CD4-positive, alpha-beta memory T cell (primary cell): ENCODE data around the gene DEGS1. TPM values are rescaled to one million over a fixed set of nuclear protein-coding genes. Genes with fewer than 3 reads are reported as not detected.

Experiments used
- CTCF ChIA-PET: fragments of 350-600 bp; sonication (Branson Sonifier 250); formaldehyde crosslinking; loops from one replicate; lab custom pipeline; 2021; ENCODE audit warnings: inconsistent platforms; ENCODE audit not compliant: partially characterized antibody; lab: Charles Lee
- POLR2A ChIA-PET: fragments of 350-600 bp; sonication (Branson Sonifier 250); formaldehyde crosslinking; loops from one replicate; lab custom pipeline; 2021; ENCODE audit not compliant: partially characterized antibody; lab: Charles Lee
- DNase-seq, 5 donors: peaks; one replicate each; pipeline versions ENCODE4 v3.0.0 to v3.0.0-alpha.2; 2020 to 2022; ENCODE audit warnings: mixed read lengths in 1 of 5
- H3K27ac ChIP-seq: one replicate; pipeline ENCODE4 v1.7.0; 2013; ENCODE audit warnings: low read depth, low read length
- H3K27me3 ChIP-seq: 2 replicates; pipeline ENCODE4 v1.7.0; 2013; ENCODE audit warnings: mild to moderate bottlenecking, low read length, moderate library complexity; ENCODE audit not compliant: insufficient read depth
- H3K36me3 ChIP-seq: 2 replicates; pipeline ENCODE4 v1.7.0; 2013; ENCODE audit warnings: mild to moderate bottlenecking, low read length, moderate library complexity; ENCODE audit not compliant: insufficient read depth
- H3K4me1 ChIP-seq: 2 replicates; pipeline ENCODE4 v1.7.0; 2013; ENCODE audit warnings: mild to moderate bottlenecking, low read length, moderate library complexity; ENCODE audit not compliant: insufficient read depth
- H3K4me3 ChIP-seq, 2 donors: one replicate each; pipeline ENCODE4 v1.7.0; 2013; ENCODE audit warnings: low read length in 2 of 2, mild to moderate bottlenecking in 1 of 2
- H3K9me3 ChIP-seq, 2 donors: one replicate each; pipeline ENCODE4 v1.7.0; 2013; ENCODE audit warnings: low read length in 2 of 2, control low read depth in 1 of 2; ENCODE audit not compliant: control insufficient read depth in 1 of 2
- H3K27ac Mint-ChIP-seq, 7 donors: one replicate each; pipeline ENCODE4 v1.8.0; 2020 to 2021; ENCODE audit warnings: mixed read lengths in 7 of 7, mild to moderate bottlenecking in 6 of 7, inconsistent platforms in 3 of 7, moderate library complexity in 3 of 7
- H3K27me3 Mint-ChIP-seq, 2 donors: one replicate each; pipeline ENCODE4 v1.8.0; 2020 to 2021; ENCODE audit warnings: mixed read lengths in 2 of 2
- H3K36me3 Mint-ChIP-seq, 2 donors: one replicate each; pipeline ENCODE4 v1.8.0; 2020 to 2021; ENCODE audit warnings: mixed read lengths in 2 of 2, inconsistent platforms in 1 of 2, mild to moderate bottlenecking in 1 of 2
- H3K4me1 Mint-ChIP-seq, 4 donors: one replicate each; pipeline ENCODE4 v1.8.0; 2020 to 2021; ENCODE audit warnings: mixed read lengths in 4 of 4, mild to moderate bottlenecking in 1 of 4
- H3K4me3 Mint-ChIP-seq, 8 donors: one replicate each; pipeline ENCODE4 v1.8.0; 2020 to 2021; ENCODE audit warnings: mixed read lengths in 8 of 8, mild to moderate bottlenecking in 7 of 8, moderate library complexity in 6 of 8, inconsistent platforms in 3 of 8
- H3K9me3 Mint-ChIP-seq, 8 donors: one replicate each; pipeline ENCODE4 v1.8.0; 2020 to 2021; ENCODE audit warnings: mixed read lengths in 8 of 8, mild to moderate bottlenecking in 5 of 8, inconsistent platforms in 3 of 8, moderate library complexity in 1 of 8
- intact Hi-C: fragments of 100-400 bp; cut with micrococcal nuclease; formaldehyde crosslinking; loops from one replicate; pipeline ENCODE4 v1.15.1; 2023
- polyA plus RNA-seq, 2 donors: library from polyadenylated mRNA; unstranded; fragments of 300-500 nt; fragmentation: Illumina TruSeq; gene quantifications; one replicate each; pipeline ENCODE4 v1.2.3, GENCODE V29; 2021
- total RNA-seq, 2 experiments: library from RNA; stranded (reverse); gene quantifications; one replicate each; pipeline ENCODE4 v1.2.3, GENCODE V29; 2021

The DEGS1 gene
- total and polyA plus RNA-seq, 4 experiments from 2014 or later: 58.5 to 137 (median 96.6) TPM

GRCh38 chr1:224185208-224185607, 2.2 kb downstream of the DEGS1 start:
- H3K36me3 ChIP-seq: peaks cover 9% of the 10 kb centered on the region
- peaks cover 14 to 42% of the 10 kb centered on the region in 2 donors for H3K36me3 Mint-ChIP-seq
- H3K27ac ChIP-seq: no peak overlapping the region
- peaks cover 0 to 4% (median 0%) of the 10 kb centered on the region in 8 donors for H3K9me3 Mint-ChIP-seq
- intact Hi-C loops: loop anchor here (10.0 kb wide), 2 partner anchors 60 to 340 kb away; partner anchors contain the start of gene TP53BP2
- peak overlapping the region; percentile 48 to 92 (median 83) for H3K27ac Mint-ChIP-seq
- H3K27me3 Mint-ChIP-seq: no peaks in the 10 kb centered on the region
- peaks cover 36 to 73% (median 53%) of the 10 kb centered on the region in 4 donors for H3K4me1 Mint-ChIP-seq
- H3K27me3 ChIP-seq: no peaks in the 10 kb centered on the region
- no peaks in the 10 kb centered on the region for H3K9me3 ChIP-seq
- ChIA-PET CTCF (interaction anchor here (1.1 to 1.2 kb wide), 3 partner anchors 12 to 107 kb away, joined by 3 read pairs; no protein-coding TSS in a partner anchor), POLR2A (interaction anchor here (1.0 to 4.7 kb wide), 2 partner anchors 9 to 349 kb away, joined by 3 to 40 read pairs; no protein-coding TSS in a partner anchor)
- no peak for DNase-seq
- H3K4me3 Mint-ChIP-seq: peak overlapping the region; percentile 89 to 94 (median 91)
- peaks cover 75% of the 10 kb centered on the region for H3K4me1 ChIP-seq
- no peak overlapping the region for H3K4me3 ChIP-seq

- Mint-ChIP-seq H3K27me3 (no peaks in the 10 kb centered on the region), H3K9me3 (no peaks in the 10 kb centered on the region), H3K36me3 (peaks cover 17 to 50% of the 10 kb centered on the region in 2 donors), H3K4me1 (peaks cover 26 to 56% (median 40%) of the 10 kb centered on the region in 4 donors), H3K27ac (peak overlapping the region in 6 of 7 donors; percentile 69 to 92 (median 84)), H3K4me3 (peak overlapping the region in 7 of 8 donors; percentile 34 to 69 (median 52))
- DNase-seq: no peak
- Histone ChIP-seq H3K4me3 (no peak overlapping the region), H3K4me1 (peaks cover 60% of the 10 kb centered on the region), H3K27me3 (no peaks in the 10 kb centered on the region), H3K9me3 (no peaks in the 10 kb centered on the region), H3K27ac (no peak overlapping the region), H3K36me3 (peaks cover 21% of the 10 kb centered on the region)
- intact Hi-C loops: loop anchor here (10.0 kb wide), 2 partner anchors 57 to 343 kb away; partner anchors contain the start of gene TP53BP2
- CTCF ChIA-PET: interaction anchor here (2.5 kb wide), 1 partner anchor 10 kb away, joined by 6 read pairs; no protein-coding TSS in a partner anchor
- POLR2A ChIA-PET: no interaction called here
Observed at GRCh38 chr1:224188286-224188685, 5.2 kb downstream of the DEGS1 start.

- Histone ChIP-seq H3K4me3 (no peak overlapping the region), H3K36me3 (peaks cover 29% of the 10 kb centered on the region), H3K4me1 (peaks cover 53% of the 10 kb centered on the region), H3K27ac (no peak overlapping the region), H3K9me3 (no peaks in the 10 kb centered on the region), H3K27me3 (no peaks in the 10 kb centered on the region)
- H3K36me3 Mint-ChIP-seq: peaks cover 24 to 56% of the 10 kb centered on the region in 2 donors
- DNase-seq: no peak
- ChIA-PET CTCF (interaction anchor here (1.6 kb wide), 1 partner anchor 73 kb away, joined by 4 read pairs; no protein-coding TSS in a partner anchor), POLR2A (no interaction called here)
- H3K27me3 Mint-ChIP-seq: no peaks in the 10 kb centered on the region
- H3K4me1 Mint-ChIP-seq: peaks cover 23 to 49% (median 35%) of the 10 kb centered on the region in 4 donors
- peak overlapping the region in 2 of 7 donors; percentile 84 to 92 for H3K27ac Mint-ChIP-seq
- intact Hi-C loops: loop anchor here (10.0 kb wide), 2 partner anchors 55 to 345 kb away; partner anchors contain the start of gene TP53BP2
- no peak overlapping the region for H3K4me3 Mint-ChIP-seq
- no peaks in the 10 kb centered on the region for H3K9me3 Mint-ChIP-seq
Observed at GRCh38 chr1:224189561-224189960, 6.5 kb downstream of the DEGS1 start.

DNA sequence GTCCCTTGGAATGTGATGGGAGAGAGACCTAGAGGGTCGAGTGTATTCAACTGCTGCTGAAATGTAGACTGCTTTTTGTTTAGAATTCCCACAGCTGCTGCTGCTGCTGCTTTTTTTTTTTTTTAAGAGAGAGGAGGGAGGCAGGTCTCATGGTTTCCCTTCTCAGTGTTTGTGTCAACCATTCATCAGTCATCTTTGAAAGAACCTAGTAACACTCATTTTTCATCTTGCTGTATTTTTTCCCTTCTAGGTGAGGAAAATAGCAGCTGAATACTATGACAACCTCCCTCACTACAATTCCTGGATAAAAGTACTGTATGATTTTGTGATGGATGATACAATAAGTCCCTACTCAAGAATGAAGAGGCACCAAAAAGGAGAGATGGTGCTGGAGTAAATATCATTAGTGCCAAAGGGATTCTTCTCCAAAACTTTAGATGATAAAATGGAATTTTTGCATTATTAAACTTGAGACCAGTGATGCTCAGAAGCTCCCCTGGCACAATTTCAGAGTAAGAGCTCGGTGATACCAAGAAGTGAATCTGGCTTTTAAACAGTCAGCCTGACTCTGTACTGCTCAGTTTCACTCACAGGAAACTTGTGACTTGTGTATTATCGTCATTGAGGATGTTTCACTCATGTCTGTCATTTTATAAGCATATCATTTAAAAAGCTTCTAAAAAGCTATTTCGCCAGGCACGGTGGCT, 9.2 kb downstream of the DEGS1 start:
- Mint-ChIP-seq H3K4me1 (peaks cover 15 to 29% (median 20%) of the 10 kb centered on the region in 4 donors), H3K4me3 (no peak overlapping the region), H3K27me3 (no peaks in the 10 kb centered on the region), H3K9me3 (no peaks in the 10 kb centered on the region), H3K27ac (peak overlapping the region in 4 of 7 donors; percentile 9 to 66 (median 25)), H3K36me3 (peaks cover 28 to 49% of the 10 kb centered on the region in 2 donors)
- intact Hi-C loops: no loop called here
- Histone ChIP-seq H3K27me3 (no peaks in the 10 kb centered on the region), H3K4me1 (peaks cover 26% of the 10 kb centered on the region), H3K36me3 (peaks cover 29% of the 10 kb centered on the region), H3K4me3 (no peak overlapping the region), H3K9me3 (no peaks in the 10 kb centered on the region), H3K27ac (no peak overlapping the region)
- ChIA-PET POLR2A (interaction anchor here (0.6 to 5.0 kb wide), 4 partner anchors 8 to 41 kb away, joined by 3 to 40 read pairs (median 4); partner anchors contain the start of gene DEGS1), CTCF (interaction anchor here (0.8 to 1.1 kb wide), 2 partner anchors 21 to 76 kb away, joined by 3 read pairs; no protein-coding TSS in a partner anchor)
- DNase-seq: no peak

DNA sequence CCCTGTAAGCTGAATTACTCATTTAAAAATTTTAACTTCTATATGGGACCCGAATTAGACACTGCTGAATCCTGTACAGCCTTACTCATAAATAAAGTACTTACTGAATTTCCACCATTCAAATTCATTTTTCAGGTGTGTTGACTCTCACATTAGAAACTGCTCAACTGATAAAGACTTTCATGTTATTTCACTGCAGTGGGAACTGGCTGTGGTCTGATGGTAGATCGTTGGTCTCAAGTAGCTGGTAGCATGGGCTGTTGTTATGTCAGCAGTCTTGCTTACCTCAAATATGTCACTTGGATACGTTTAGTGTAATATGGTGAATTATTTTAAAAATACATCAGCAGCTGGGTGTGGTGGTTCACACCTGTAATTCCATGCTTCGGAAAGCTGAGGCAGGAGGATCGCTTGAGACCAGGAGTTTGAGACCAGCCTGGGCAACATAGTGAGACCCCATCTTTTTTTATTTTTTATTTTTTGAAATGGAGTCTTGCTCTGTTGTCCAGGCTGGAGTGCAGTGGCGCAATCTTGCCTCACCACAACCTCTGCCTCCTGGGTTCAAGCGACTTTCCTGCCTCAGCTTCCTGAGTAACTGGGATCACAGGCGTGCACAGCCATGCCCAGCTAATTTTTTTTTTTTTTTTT, 10.4 kb downstream of the DEGS1 start:
- POLR2A ChIA-PET: interaction anchor here (1.0 to 5.0 kb wide), 3 partner anchors 10 to 40 kb away, joined by 3 to 40 read pairs (median 5); partner anchors contain the start of gene DEGS1
- peaks cover 21% of the 10 kb centered on the region for H3K4me1 ChIP-seq
- Mint-ChIP-seq H3K27ac (peak overlapping the region in 3 of 7 donors; percentile 47 to 69 (median 63)), H3K27me3 (no peaks in the 10 kb centered on the region), H3K4me1 (peaks cover 11 to 26% (median 19%) of the 10 kb centered on the region in 4 donors), H3K9me3 (no peaks in the 10 kb centered on the region), H3K4me3 (no peak overlapping the region), H3K36me3 (peaks cover 26 to 41% of the 10 kb centered on the region in 2 donors)
- H3K9me3 ChIP-seq: no peaks in the 10 kb centered on the region
- H3K27me3 ChIP-seq: no peaks in the 10 kb centered on the region
- CTCF ChIA-PET: interaction anchor here (1.0 kb wide), 1 partner anchor 16 kb away, joined by 3 read pairs; no protein-coding TSS in a partner anchor
- H3K27ac ChIP-seq: no peak overlapping the region
- no peak for DNase-seq
- H3K36me3 ChIP-seq: peaks cover 29% of the 10 kb centered on the region
- intact Hi-C loops: no loop called here
- H3K4me3 ChIP-seq: no peak overlapping the region

DNA sequence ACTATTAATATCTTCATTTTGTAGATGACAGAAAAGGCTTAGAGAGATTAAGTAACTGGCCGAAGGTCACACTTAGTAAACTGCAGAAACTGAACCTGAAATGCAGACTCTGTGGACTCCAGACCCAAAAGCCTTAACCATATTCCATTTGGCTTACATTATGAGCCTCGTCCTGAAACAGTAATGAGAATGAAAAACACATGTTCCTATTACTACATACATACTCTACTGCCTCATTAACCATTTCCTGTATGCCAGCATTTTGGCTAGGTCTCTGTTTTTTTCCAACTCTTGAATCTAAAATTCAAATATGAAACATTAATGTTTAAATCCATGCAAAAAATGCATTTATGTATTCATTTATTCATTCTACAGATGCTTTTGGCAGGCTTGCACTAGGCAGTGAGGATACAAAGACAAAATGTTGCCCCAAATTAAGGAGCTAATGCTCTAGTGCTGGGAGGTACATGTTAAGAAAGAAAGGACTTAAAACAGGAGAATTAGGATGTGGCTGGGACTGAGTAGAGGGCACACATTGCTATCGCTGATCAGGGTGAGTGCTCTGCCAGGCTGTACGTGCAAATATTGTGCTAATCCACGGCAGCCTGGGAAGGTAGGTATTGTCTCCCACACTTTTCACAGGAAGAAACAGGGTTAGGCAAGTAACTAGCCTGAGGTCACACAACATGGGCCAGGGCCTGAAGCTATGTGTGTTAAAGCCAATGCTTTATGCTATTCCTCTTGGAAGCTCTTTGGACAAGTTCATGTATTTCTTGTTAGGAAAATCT, 14.0 kb downstream of the DEGS1 start:
- intact Hi-C loops: no loop called here

More for the DNA sequence above, 14.0 kb downstream of the DEGS1 start:
- Histone ChIP-seq H3K4me1 (peaks cover 3% of the 10 kb centered on the region), H3K36me3 (peaks cover 18% of the 10 kb centered on the region), H3K9me3 (no peaks in the 10 kb centered on the region), H3K4me3 (no peak overlapping the region), H3K27ac (no peak overlapping the region), H3K27me3 (no peaks in the 10 kb centered on the region)
- H3K27ac Mint-ChIP-seq: peak overlapping the region in 4 of 7 donors; percentile 29 to 78 (median 60)
- ChIA-PET POLR2A (interaction anchor here (5.0 kb wide), 1 partner anchor 13 kb away, joined by 40 read pairs; the partner anchor contains the start of gene DEGS1), CTCF (interaction anchor here (0.5 to 1.6 kb wide), 2 partner anchors 10 to 1736 kb away, joined by 3 to 6 read pairs; no protein-coding TSS in a partner anchor)
- no peak for DNase-seq
- peaks cover 15 to 21% of the 10 kb centered on the region in 2 donors for H3K36me3 Mint-ChIP-seq
- H3K4me3 Mint-ChIP-seq: no peak overlapping the region
- no peaks in the 10 kb centered on the region for H3K9me3 Mint-ChIP-seq
- no peaks in the 10 kb centered on the region for H3K27me3 Mint-ChIP-seq
- H3K4me1 Mint-ChIP-seq: peaks cover 4 to 10% (median 7%) of the 10 kb centered on the region in 4 donors
